GM10248 (cell line): Measurements from ENCODE around the gene C3orf49.

ENCODE experiments used
- CTCF ChIA-PET: fragments of 300-600 bp; sonication (Branson Sonifier 250); formaldehyde crosslinking; extraction: SDS; loops from one replicate; lab custom pipeline; 2021; ENCODE audit warnings: antibody characterized with exemption; lab: Yijun Ruan, JAX
- POLR2A ChIA-PET: fragments of 350-650 bp; sonication (Branson Sonifier 250); formaldehyde crosslinking; extraction: SDS; loops from one replicate; lab custom pipeline; 2020; ENCODE audit warnings: antibody characterized with exemption; lab: Yijun Ruan, JAX
- DNase-seq: peaks from one replicate; pipeline ENCODE4 v3.0.0; 2012; ENCODE audit errors: extremely low spot score
- CTCF ChIP-seq: IDR thresholded peaks from 2 replicates; pipeline ENCODE4 v1.5.1; 2012; ENCODE audit warnings: mild to moderate bottlenecking, low read depth; ENCODE audit errors: extremely low read depth, missing control alignments, control extremely low read depth

The C3orf49 gene

GRCh38 chr3:63896332-63897030 lies 77.4 kb downstream of the C3orf49 start:
- ChIA-PET CTCF (interaction anchor here (1.7 kb wide), 1 partner anchor 11 kb away, joined by 3 read pairs; no protein-coding TSS in a partner anchor), POLR2A (no interaction called here)
- no peak for DNase-seq
- no peak for TF ChIP-seq CTCF
